Sigmoid colon (tissue), 4 donors: ENCODE measurements around the gene MAP3K21.

Experiments used
- CTCF ChIP-seq, 4 experiments: fragments of 450-650 bp in 3 of 4; fragments of 200-600 bp in 1 of 4; IDR thresholded peaks; one replicate each; pipeline ENCODE4 v1.5.1; 2016 to 2019; ENCODE audit warnings: antibody characterized with exemption in 4 of 4, mild to moderate bottlenecking in 3 of 4, moderate library complexity in 2 of 4
- POLR2AphosphoS5 ChIP-seq, 4 donors: sonication (generic); formaldehyde crosslinking; IDR thresholded peaks; one replicate each; pipeline ENCODE4 v1.6.1; 2017; ENCODE audit warnings: antibody characterized with exemption in 4 of 4

GRCh38 chr1:233357595-233358397 lies 30.3 kb downstream of the MAP3K21 start:
- TF ChIP-seq CTCF (IDR thresholded peaks at IDR 0.05) (no peak), POLR2AphosphoS5 (IDR thresholded peaks at IDR 0.05) (no peak)
